Esophagus squamous epithelium (tissue), 5 donors: ENCODE results near the gene ATP13A1. TPM values are rescaled to one million over a fixed set of nuclear protein-coding genes. Genes with fewer than 3 reads are reported as not detected.

Experiments
- DNase-seq: peaks from one replicate; lab custom pipeline; 2025; lab: John Stamatoyannopoulos, UW
- H3K27ac ChIP-seq, 4 donors: fragments of 200-600 bp; sonication (generic); one replicate each; pipeline ENCODE4 v1.5.1; 2016 to 2019; ENCODE audit warnings: mild to moderate bottlenecking in 1 of 4
- H3K27me3 ChIP-seq, 4 donors: fragments of 200-600 bp; sonication (generic); 1 replicate in 3 of 4; 2 replicates in 1 of 4; pipeline versions ENCODE4 v1.5.1 to v1.6.0; 2017 to 2021; ENCODE audit warnings: antibody characterized with exemption in 1 of 4
- H3K36me3 ChIP-seq, 3 donors: fragments of 200-600 bp; sonication (generic); one replicate each; pipeline ENCODE4 v1.5.1; 2016 to 2019
- H3K4me1 ChIP-seq, 3 donors: fragments of 200-600 bp; sonication (generic); one replicate each; pipeline ENCODE4 v1.5.1; 2017 to 2019
- H3K4me3 ChIP-seq, 4 donors: fragments of 200-600 bp; sonication (generic); 1 replicate in 3 of 4; 2 replicates in 1 of 4; pipeline ENCODE4 v1.5.1; 2016 to 2019; ENCODE audit warnings: mild to moderate bottlenecking in 2 of 4, moderate library complexity in 1 of 4
- H3K9me3 ChIP-seq, 3 donors: fragments of 200-600 bp; sonication (generic); one replicate each; pipeline ENCODE4 v1.5.1; 2016 to 2019
- POLR2A ChIP-seq, 4 donors: fragments of 450-650 bp; IDR thresholded peaks; one replicate each; pipeline ENCODE4 v1.6.1; 2017; ENCODE audit warnings: antibody characterized with exemption in 4 of 4, mild to moderate bottlenecking in 4 of 4, moderate library complexity in 3 of 4
- WGBS, 2 donors: methylation state at CpG; one replicate each; pipeline ENCODE4 v1.1.5; 2018; 5-methylcytosine and 5-hydroxymethylcytosine counted together
- intact Hi-C: fragments of 100-400 bp; cut with DNase I; formaldehyde crosslinking; loops from one replicate; pipeline ENCODE4 v1.15.0; 2022
- total RNA-seq, 4 donors: library from RNA; depleted of rRNA; stranded (reverse); fragments of >200 nt; gene quantifications; one replicate each; pipeline ENCODE4 v1.1.0, GENCODE V29; 2016
- TF ChIP-seq, protein P1 (sequence below), 6 experiments: fragments of 450-650 bp in 4 of 6; fragments of 200-600 bp in 2 of 6; sonication (generic) in 2 of 6; IDR thresholded peaks; one replicate each; pipeline ENCODE4 v1.5.1; 2016 to 2019; ENCODE audit warnings: antibody characterized with exemption in 6 of 6, mild to moderate bottlenecking in 4 of 6, moderate library complexity in 4 of 6
- donor health status: DM: yes; HTN: yes; CAD: no.

ATP13A1 gene
- total RNA-seq, 4 donors from 2014 or later = 79.7 to 257 (median 153) TPM

DNA sequence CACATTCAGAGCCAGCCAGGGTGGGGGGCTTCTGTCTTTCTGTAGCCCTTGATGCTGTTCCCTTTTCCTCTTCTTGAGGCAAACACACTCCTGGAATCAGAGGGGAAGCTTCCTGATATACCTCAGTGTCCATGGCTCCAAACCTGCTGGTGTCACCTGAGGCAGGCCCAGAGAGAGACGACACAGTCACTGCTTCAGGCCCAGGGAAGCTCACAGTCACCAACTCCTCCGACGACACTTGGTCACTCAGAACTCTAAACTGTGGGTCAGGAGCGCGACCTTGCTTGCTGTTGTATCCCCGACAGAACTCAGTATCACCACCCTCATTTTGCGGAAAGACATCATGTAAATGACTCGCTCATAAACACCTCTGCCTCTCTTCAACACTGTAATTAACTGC is 1.1 kb downstream of the ATP13A1 start:
- no peaks in the 10 kb centered on the region for H3K27me3 ChIP-seq
- peaks cover 15 to 53% (median 31%) of the 10 kb centered on the region in 3 donors for H3K4me1 ChIP-seq
- no peak for DNase-seq
- intact Hi-C loops = no loop called here
- no peaks in the 10 kb centered on the region for H3K9me3 ChIP-seq
- peak overlapping the region in 3 of 4 donors; percentile 99 to 100 (median 100) for H3K4me3 ChIP-seq
- 80 to 86% methylated on average over 8 of the region's 8 CpGs for WGBS, 2 donors
- no peak for TF ChIP-seq POLR2A (IDR thresholded peaks at IDR 0.05)
- TF ChIP-seq, protein P1, sequence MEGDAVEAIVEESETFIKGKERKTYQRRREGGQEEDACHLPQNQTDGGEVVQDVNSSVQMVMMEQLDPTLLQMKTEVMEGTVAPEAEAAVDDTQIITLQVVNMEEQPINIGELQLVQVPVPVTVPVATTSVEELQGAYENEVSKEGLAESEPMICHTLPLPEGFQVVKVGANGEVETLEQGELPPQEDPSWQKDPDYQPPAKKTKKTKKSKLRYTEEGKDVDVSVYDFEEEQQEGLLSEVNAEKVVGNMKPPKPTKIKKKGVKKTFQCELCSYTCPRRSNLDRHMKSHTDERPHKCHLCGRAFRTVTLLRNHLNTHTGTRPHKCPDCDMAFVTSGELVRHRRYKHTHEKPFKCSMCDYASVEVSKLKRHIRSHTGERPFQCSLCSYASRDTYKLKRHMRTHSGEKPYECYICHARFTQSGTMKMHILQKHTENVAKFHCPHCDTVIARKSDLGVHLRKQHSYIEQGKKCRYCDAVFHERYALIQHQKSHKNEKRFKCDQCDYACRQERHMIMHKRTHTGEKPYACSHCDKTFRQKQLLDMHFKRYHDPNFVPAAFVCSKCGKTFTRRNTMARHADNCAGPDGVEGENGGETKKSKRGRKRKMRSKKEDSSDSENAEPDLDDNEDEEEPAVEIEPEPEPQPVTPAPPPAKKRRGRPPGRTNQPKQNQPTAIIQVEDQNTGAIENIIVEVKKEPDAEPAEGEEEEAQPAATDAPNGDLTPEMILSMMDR (IDR thresholded peaks at IDR 0.05) = no peak
- H3K36me3 ChIP-seq = peaks cover 7 to 37% (median 23%) of the 10 kb centered on the region in 3 donors
- H3K27ac ChIP-seq = peak overlapping the region in 2 of 4 donors; percentile 96 to 98

DNA sequence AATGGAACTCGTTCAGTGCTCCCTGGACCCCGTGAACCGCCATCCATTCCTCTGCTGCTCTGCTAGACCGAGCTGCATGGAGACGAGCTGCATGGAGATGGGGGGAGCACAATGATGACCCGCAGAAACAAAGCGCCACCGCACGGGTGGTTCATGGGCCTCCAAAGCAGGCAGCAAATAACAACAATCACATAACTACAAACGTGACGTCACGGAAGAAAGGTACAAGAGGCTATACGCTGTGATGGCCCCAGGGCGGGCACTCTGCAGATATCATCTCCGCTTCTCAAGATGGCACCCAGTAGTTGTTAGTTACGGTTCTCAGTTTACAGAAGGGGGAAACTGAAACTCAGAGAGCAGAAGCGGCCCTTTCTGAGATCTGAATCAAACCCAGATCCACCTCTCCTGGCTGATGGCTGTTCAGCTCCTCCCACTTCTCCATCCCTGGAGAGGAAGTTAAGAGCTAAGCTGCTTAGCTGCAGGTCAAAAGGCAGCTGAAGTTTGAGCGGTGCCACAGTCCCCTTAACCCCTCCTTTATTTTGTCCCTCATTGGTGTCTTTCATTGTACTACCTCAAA is 1.7 kb downstream of the ATP13A1 start:
- TF ChIP-seq, protein P1 (IDR thresholded peaks at IDR 0.05) = no peak
- TF ChIP-seq POLR2A (IDR thresholded peaks at IDR 0.05) = no peak
- peaks cover 13 to 43% (median 28%) of the 10 kb centered on the region in 3 donors for H3K36me3 ChIP-seq
- H3K27ac ChIP-seq = peak overlapping the region in 2 of 4 donors; percentile 34 to 96
- H3K9me3 ChIP-seq = no peaks in the 10 kb centered on the region
- no peaks in the 10 kb centered on the region for H3K27me3 ChIP-seq
- no peak for DNase-seq
- 59 to 69% methylated on average over 12 to 14 of the region's 18 CpGs for WGBS, 2 donors
- H3K4me3 ChIP-seq = peak overlapping the region in 2 of 4 donors; percentile 100
- H3K4me1 ChIP-seq = peaks cover 15 to 53% (median 31%) of the 10 kb centered on the region in 3 donors
- intact Hi-C loops = no loop called here

DNA sequence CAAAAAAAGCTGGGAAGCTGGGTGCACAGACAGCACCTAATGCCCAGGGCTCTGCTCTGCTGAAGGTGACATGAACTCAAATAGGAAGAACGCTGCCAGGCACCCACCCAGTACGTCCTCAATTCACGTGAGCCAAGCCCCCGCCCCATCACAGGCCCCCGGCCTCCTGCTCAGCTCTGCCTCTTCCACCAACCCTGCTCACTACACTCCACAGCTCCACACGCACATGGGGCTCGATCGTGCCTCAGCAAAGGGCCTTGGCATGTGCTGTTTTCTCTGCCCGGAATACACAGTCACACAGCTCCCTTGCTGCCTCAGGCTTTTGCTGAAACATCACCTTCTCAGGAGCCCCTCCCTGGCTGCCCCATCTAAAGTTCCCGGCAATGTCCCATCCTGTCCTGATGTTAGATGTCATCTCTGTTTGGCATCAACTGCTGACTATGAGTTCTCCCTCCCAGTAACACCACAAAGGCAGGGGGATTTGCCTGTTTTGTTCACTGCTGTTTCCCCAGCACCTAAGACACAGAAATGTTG is 2.3 kb downstream of the ATP13A1 start:
- Histone ChIP-seq H3K4me1 (peaks cover 15 to 53% (median 31%) of the 10 kb centered on the region in 3 donors), H3K27me3 (no peaks in the 10 kb centered on the region), H3K4me3 (peak overlapping the region in 1 of 4 donors; percentile 100), H3K9me3 (no peaks in the 10 kb centered on the region), H3K36me3 (peaks cover 19 to 48% (median 33%) of the 10 kb centered on the region in 3 donors), H3K27ac (peak overlapping the region in 2 of 4 donors; percentile 17 to 34)
- DNase-seq = no peak
- intact Hi-C loops = no loop called here
- TF ChIP-seq, protein P1 (IDR thresholded peaks at IDR 0.05) = no peak
- TF ChIP-seq POLR2A (IDR thresholded peaks at IDR 0.05) = no peak
- 80 to 82% methylated on average over 9 to 10 of the region's 10 CpGs for WGBS, 2 donors

DNA sequence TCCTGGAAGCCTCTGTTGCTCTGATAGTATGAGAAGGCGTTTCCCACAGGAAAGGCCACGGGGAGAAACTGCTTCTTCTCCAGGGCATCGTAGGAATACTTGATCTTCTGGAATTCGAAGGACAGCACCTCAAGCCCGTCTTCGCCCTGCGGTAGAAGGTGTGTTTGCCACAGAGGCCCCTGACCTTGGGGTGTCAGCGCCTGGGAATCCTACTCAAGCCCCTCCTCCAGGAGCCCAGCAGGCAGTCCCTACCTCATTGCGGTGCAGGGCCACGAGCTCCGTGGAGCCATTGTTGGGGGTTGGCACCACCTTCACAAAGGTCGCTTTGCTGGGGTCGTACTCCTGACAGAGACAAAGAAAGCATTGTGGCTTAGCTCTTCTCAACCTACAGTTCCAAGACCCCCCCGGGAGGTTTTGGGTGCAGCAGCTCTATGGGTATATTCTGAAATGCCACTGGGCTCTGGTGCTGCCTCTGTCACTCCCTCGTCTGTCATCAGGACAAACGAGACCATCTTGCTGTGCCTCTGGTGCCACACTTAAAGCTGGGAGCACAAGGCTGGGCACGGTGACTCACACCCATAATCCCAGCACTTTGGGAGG is 3.7 kb downstream of the ATP13A1 start:
- intact Hi-C loops = no loop called here
- no peak for DNase-seq
- Histone ChIP-seq H3K27ac (no peak overlapping the region), H3K4me3 (no peak overlapping the region), H3K36me3 (peaks cover 33 to 63% (median 48%) of the 10 kb centered on the region in 3 donors), H3K27me3 (no peaks in the 10 kb centered on the region), H3K4me1 (peaks cover 15 to 53% (median 31%) of the 10 kb centered on the region in 3 donors), H3K9me3 (no peaks in the 10 kb centered on the region)
- no peak for TF ChIP-seq POLR2A (IDR thresholded peaks at IDR 0.05)
- TF ChIP-seq, protein P1 (IDR thresholded peaks at IDR 0.05) = no peak
- 78 to 86% methylated on average over 6 to 12 of the region's 17 CpGs for WGBS, 2 donors

DNA sequence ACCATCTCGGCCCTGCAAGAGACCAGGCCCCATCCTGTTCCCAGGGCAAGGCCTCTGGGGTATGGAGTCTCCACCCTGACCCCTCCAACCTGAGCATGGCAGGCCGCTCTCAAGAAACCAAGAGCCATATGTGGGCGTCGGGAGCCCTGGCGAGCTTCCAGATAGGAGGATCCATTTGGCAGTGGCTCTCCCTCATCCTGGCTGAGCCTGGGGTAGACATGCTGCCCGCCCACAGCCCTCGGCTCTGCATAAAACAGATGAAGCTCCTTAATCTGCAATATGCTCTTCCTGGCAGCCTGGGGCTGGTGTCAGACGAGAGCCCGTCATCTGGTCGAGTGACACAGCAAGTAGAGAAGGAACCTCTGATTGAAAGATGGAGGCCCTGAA is 6.1 kb downstream of the ATP13A1 start:
- Histone ChIP-seq H3K4me3 (no peak overlapping the region), H3K4me1 (peaks cover 8 to 38% (median 25%) of the 10 kb centered on the region in 3 donors), H3K27me3 (no peaks in the 10 kb centered on the region), H3K36me3 (peaks cover 54 to 87% (median 71%) of the 10 kb centered on the region in 3 donors), H3K27ac (no peak overlapping the region), H3K9me3 (no peaks in the 10 kb centered on the region)
- WGBS, 2 donors = 20 to 100% methylated on average over 2 to 3 of the region's 10 CpGs
- intact Hi-C loops = no loop called here
- no peak for DNase-seq
- TF ChIP-seq, protein P1 (IDR thresholded peaks at IDR 0.05) = no peak
- TF ChIP-seq POLR2A (IDR thresholded peaks at IDR 0.05) = no peak
